ENCODE results near the gene BIRC6.

DNA sequence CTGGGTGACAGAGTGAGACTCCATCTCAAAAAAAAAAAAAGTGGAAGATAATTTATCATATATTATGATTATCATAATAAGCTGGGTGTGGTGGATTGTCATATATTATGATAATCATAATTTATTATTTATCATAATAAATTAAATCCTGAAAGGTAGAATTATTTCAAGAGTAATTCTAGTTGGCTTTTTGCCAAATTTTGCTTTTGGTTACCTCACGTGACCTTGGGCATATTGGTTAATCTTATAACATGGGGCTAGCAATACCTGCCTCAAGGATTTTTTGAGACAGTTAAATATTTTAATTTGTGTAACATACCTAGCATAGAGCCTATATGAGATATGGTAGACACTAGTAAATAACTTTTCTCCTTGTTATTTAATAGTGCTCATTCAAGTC, 159.7 kb downstream of the BIRC6 start:
- TF ChIP-seq, protein P1, sequence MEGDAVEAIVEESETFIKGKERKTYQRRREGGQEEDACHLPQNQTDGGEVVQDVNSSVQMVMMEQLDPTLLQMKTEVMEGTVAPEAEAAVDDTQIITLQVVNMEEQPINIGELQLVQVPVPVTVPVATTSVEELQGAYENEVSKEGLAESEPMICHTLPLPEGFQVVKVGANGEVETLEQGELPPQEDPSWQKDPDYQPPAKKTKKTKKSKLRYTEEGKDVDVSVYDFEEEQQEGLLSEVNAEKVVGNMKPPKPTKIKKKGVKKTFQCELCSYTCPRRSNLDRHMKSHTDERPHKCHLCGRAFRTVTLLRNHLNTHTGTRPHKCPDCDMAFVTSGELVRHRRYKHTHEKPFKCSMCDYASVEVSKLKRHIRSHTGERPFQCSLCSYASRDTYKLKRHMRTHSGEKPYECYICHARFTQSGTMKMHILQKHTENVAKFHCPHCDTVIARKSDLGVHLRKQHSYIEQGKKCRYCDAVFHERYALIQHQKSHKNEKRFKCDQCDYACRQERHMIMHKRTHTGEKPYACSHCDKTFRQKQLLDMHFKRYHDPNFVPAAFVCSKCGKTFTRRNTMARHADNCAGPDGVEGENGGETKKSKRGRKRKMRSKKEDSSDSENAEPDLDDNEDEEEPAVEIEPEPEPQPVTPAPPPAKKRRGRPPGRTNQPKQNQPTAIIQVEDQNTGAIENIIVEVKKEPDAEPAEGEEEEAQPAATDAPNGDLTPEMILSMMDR (optimal IDR thresholded peaks at IDR 0.05 in 1 of 3, IDR thresholded peaks at IDR 0.05 in 1 of 3, conservative IDR thresholded peaks at IDR 0.05 in 1 of 3; ENCODE audit: extremely low read depth in 1 of 3, insufficient read depth in 2 of 3, low read length in 3 of 3) = no peak
- no peak for TF ChIP-seq EZH2 (IDR thresholded peaks at IDR 0.05; ENCODE audit: low read length)
